Measurements from ENCODE around the gene TECTB.
"Not testable (repeated sequence)": the region's sequence is repeated elsewhere in the genome, so short reads cannot be mapped to it uniquely, and the experiment has no call there.

Gene TECTB

DNA sequence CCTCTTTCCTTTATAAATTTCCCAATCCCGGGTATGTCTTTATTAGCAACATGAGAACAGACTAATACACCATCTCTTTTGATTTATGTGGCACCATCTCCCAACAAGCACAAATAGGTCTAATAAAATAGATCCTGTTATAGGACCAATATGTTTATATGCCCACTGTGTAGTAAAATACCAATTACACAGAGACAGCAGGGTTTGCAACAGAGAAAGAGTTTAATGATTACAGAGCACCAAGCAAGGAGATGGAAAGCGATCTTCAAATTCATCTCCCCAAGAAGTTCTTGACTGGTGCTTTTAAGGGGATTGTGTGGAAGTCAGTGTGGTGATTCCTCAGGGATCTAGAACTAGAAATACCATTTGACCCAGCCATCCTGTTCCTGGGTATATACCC is 33.5 kb upstream of the TECTB start:
- H3K4me1 ChIP-seq (ENCODE audit: control insufficient read depth, insufficient read depth, low read length) = no peaks in the 10 kb centered on the region
- no peaks in the 10 kb centered on the region for H3K27me3 ChIP-seq (ENCODE audit: control insufficient read depth, insufficient read depth, low read length)
- no peaks in the 10 kb centered on the region for H3K9me3 ChIP-seq (ENCODE audit: control insufficient read depth, low read length)

DNA sequence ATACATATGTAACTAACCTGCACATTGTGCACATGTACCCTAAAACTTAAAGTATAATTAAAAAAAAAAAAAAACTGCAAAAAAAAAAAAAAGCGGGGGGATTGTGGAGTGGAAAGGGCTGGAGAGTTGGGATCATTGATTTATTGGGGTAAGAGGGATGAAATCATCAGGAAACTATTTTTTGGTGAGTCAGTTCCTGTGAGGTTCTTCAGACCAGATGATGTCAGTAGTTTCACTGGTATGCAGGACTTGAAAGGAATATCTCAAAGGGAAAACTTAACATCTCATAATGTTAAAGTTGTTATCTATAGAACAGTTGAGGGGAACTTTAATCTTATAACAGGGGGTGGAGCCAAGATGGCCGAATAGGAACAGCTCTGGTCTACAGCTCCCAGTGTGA is 32.6 kb upstream of the TECTB start:
- Histone ChIP-seq H3K36me3 (ENCODE audit: control insufficient read depth, insufficient read depth, low read length) (no peaks in the 10 kb centered on the region), H3K27me3 (ENCODE audit: control insufficient read depth, insufficient read depth, low read length) (no peaks in the 10 kb centered on the region), H3K9me3 (ENCODE audit: control insufficient read depth, low read length) (no peaks in the 10 kb centered on the region), H3K4me3 (ENCODE audit: low read length) (no peak overlapping the region), H3K4me1 (ENCODE audit: control insufficient read depth, insufficient read depth, low read length) (no peaks in the 10 kb centered on the region), H3K9ac (ENCODE audit: low read length) (no peak overlapping the region)

More for the DNA sequence above, 33.5 kb upstream of the TECTB start:
- Histone ChIP-seq H3K4me3 (ENCODE audit: low read length) (no peak overlapping the region), H3K9ac (ENCODE audit: low read length) (no peak overlapping the region), H3K36me3 (ENCODE audit: control insufficient read depth, insufficient read depth, low read length) (no peaks in the 10 kb centered on the region)

DNA sequence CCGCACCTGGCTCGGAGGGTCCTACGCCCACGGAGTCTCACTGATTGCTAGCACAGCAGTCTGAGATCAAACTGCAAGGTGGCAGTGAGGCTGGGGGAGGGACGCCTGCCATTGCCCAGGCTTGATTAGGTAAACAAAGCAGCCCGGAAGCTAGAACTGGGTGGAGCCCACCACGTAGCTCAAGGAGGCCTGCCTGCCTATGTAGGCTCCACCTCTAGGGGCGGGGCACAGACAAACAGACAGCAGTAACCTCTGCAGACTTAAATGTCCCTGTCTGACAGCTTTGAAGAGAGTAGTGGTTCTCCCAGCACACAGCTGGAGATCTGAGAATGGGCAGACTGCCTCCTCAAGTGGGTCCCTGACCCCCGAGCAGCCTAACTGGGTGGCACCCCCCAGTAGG is 32.0 kb upstream of the TECTB start:
- not testable (repeated sequence) for H3K4me3 ChIP-seq (ENCODE audit: low read length); H3K27me3 ChIP-seq (ENCODE audit: control insufficient read depth, insufficient read depth, low read length); H3K9ac ChIP-seq (ENCODE audit: low read length); H3K36me3 ChIP-seq (ENCODE audit: control insufficient read depth, insufficient read depth, low read length); H3K4me1 ChIP-seq (ENCODE audit: control insufficient read depth, insufficient read depth, low read length); H3K9me3 ChIP-seq (ENCODE audit: control insufficient read depth, low read length)

DNA sequence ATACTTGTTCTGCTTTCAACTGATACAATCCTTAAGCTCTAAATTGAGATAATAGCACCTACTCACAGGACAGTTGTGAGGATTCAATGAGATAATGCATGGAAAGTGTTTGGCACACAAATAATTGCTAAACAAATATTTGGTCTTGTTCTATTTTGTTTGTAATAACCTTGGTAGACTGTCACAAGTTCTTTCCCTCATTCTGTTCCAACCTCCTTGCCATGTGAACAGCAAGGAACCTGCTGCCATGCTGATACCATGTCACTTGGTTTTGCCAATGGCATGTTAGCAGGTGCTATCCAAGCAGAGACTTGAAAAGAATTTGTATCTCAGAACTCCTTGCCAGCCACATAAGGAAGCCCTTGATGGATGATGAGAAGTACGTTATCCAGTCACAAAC is 24.8 kb upstream of the TECTB start:
- no peak overlapping the region for H3K4me3 ChIP-seq (ENCODE audit: low read length)
- no peaks in the 10 kb centered on the region for H3K4me1 ChIP-seq (ENCODE audit: control insufficient read depth, insufficient read depth, low read length)
- no peaks in the 10 kb centered on the region for H3K27me3 ChIP-seq (ENCODE audit: control insufficient read depth, insufficient read depth, low read length)
- no peak overlapping the region for H3K9ac ChIP-seq (ENCODE audit: low read length)
- no peaks in the 10 kb centered on the region for H3K36me3 ChIP-seq (ENCODE audit: control insufficient read depth, insufficient read depth, low read length)
- H3K9me3 ChIP-seq (ENCODE audit: control insufficient read depth, low read length) = no peaks in the 10 kb centered on the region

DNA sequence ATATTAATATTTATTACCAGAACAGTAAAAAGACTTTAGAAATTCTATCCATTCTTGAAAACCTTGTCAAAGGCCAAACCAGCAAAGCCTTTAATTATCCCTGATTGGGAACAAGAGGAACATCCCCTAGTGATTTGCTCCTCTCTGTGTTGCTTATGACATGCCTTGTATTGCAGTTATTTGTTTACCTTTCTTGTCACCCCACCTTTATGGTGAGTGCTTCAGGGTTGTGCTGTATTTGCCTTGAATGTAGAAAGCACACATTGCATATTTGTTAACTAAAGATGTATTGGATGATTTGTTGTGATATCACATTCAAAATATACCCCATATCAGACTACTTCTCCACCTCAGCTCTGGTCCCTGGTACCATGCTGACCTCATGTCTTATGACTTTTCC is 23.5 kb upstream of the TECTB start:
- Histone ChIP-seq H3K9me3 (ENCODE audit: control insufficient read depth, low read length) (no peaks in the 10 kb centered on the region), H3K4me3 (ENCODE audit: low read length) (no peak overlapping the region), H3K9ac (ENCODE audit: low read length) (no peak overlapping the region), H3K4me1 (ENCODE audit: control insufficient read depth, insufficient read depth, low read length) (no peaks in the 10 kb centered on the region), H3K27me3 (ENCODE audit: control insufficient read depth, insufficient read depth, low read length) (no peaks in the 10 kb centered on the region), H3K36me3 (ENCODE audit: control insufficient read depth, insufficient read depth, low read length) (no peaks in the 10 kb centered on the region)

DNA sequence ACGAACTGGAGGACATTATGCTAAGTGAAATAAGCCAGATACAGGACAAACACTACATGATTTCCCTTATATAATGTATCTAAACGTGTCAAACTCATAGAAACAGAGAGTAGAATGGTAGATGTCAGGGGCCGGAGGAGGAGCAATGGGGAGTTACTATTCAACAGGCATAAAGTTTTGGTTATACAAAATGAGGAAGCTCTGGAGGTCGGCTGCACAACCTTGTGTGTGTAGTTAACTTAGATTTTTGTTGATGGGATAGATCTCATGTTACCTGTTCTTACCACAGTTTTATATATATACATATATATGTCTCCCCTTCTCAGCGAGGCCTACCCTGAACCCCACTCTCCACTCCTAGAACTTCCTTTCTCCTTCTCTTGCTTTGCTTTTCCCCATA is 22.4 kb upstream of the TECTB start:
- Histone ChIP-seq H3K4me3 (ENCODE audit: low read length) (no peak overlapping the region), H3K36me3 (ENCODE audit: control insufficient read depth, insufficient read depth, low read length) (no peaks in the 10 kb centered on the region), H3K9ac (ENCODE audit: low read length) (no peak overlapping the region), H3K27me3 (ENCODE audit: control insufficient read depth, insufficient read depth, low read length) (no peaks in the 10 kb centered on the region), H3K4me1 (ENCODE audit: control insufficient read depth, insufficient read depth, low read length) (no peaks in the 10 kb centered on the region), H3K9me3 (ENCODE audit: control insufficient read depth, low read length) (no peaks in the 10 kb centered on the region)

DNA sequence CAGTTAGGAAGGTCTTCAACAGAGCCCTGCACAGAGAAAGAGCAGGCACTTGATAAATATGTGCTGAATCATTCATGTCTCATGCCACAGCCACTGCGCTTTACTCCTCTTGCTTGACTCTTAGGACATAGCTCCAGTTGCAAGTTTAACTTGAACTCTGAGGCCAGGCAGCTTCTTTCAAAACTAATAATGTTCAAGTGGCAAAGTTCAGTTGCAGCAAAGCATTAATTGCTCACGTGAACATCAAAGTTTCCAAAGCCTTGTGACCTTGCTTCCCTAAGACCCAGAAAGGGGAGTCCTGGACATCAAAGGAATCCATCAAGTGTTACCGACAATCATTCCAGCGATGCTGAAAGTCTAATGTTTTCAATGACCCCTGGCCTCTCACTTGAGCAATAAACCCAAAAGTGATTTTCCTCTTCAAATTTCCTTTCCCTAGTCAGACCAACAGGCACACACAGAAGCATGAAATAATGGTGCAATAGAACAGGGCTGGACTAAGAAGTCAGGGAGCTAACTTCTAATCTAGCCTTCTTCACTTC is 21.8 kb upstream of the TECTB start:
- H3K4me1 ChIP-seq (ENCODE audit: control insufficient read depth, insufficient read depth, low read length) = no peaks in the 10 kb centered on the region
- H3K27me3 ChIP-seq (ENCODE audit: control insufficient read depth, insufficient read depth, low read length) = no peaks in the 10 kb centered on the region
- H3K9me3 ChIP-seq (ENCODE audit: control insufficient read depth, low read length) = no peaks in the 10 kb centered on the region
- no peak overlapping the region for H3K4me3 ChIP-seq (ENCODE audit: low read length)
- no peaks in the 10 kb centered on the region for H3K36me3 ChIP-seq (ENCODE audit: control insufficient read depth, insufficient read depth, low read length)
- no peak overlapping the region for H3K9ac ChIP-seq (ENCODE audit: low read length)

DNA sequence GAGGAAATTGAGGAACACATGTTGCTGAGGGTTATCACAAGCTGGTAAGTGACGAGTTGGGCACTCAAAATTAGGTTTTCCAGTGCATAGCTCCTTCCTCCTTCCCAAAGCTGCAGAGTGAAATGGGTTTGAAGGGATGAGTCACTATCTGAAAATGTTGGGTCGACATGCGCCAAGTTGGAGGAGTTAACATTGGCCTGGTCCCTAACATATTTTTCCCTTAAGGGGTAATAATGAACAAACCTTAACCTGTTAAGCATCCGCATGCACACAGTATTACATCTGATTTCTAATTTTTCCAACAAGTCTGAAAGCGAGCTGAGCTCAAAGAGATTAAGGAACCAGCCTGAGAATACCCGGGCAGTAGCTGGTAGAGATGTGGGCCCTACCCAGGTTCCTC is 20.7 kb upstream of the TECTB start:
- Histone ChIP-seq H3K4me1 (ENCODE audit: control insufficient read depth, insufficient read depth, low read length) (no peaks in the 10 kb centered on the region), H3K4me3 (ENCODE audit: low read length) (no peak overlapping the region), H3K27me3 (ENCODE audit: control insufficient read depth, insufficient read depth, low read length) (no peaks in the 10 kb centered on the region), H3K9ac (ENCODE audit: low read length) (no peak overlapping the region), H3K9me3 (ENCODE audit: control insufficient read depth, low read length) (no peaks in the 10 kb centered on the region), H3K36me3 (ENCODE audit: control insufficient read depth, insufficient read depth, low read length) (no peaks in the 10 kb centered on the region)

DNA sequence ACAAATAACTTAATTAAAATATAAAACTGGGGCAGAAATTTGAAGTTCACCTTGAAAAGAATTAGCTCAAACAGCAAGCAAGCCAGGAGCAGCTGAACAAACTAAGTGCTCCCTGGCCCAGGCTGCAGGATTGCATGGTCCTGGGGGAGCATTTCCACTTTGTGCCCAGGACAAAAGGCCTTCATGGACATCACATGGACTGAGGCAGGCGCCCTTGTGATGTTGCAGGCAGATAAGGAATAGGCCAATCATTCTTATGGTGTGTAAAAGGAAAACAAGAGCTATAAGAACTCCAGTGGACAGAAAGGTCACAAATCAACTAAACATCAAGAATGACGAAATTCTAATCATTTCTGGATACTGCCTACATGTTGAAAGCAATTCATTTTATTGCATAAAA is 17.5 kb upstream of the TECTB start:
- Histone ChIP-seq H3K9me3 (ENCODE audit: control insufficient read depth, low read length) (no peaks in the 10 kb centered on the region), H3K9ac (ENCODE audit: low read length) (no peak overlapping the region), H3K27me3 (ENCODE audit: control insufficient read depth, insufficient read depth, low read length) (no peaks in the 10 kb centered on the region), H3K4me1 (ENCODE audit: control insufficient read depth, insufficient read depth, low read length) (no peaks in the 10 kb centered on the region), H3K36me3 (ENCODE audit: control insufficient read depth, insufficient read depth, low read length) (no peaks in the 10 kb centered on the region), H3K4me3 (ENCODE audit: low read length) (no peak overlapping the region)

DNA sequence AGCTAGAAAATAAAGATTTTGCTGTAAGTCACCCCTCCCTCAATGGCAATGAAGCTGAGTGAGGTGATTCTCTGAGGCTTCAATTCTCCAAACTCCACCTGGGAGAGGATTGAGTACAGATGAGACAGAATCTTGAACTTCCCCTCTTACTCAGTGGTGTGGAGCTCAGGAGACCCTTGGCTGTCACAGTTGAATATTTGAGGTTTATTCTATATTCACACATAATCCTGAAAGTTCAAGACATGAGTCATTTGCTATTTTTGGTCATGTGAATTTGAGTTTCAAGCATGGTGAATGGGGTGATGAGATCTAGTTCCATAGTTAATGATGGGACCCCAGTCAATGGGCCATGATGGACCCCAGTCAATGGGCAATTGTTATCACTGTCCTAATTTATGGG is 13.9 kb upstream of the TECTB start:
- H3K4me1 ChIP-seq (ENCODE audit: control insufficient read depth, insufficient read depth, low read length) = no peaks in the 10 kb centered on the region
- no peak overlapping the region for H3K4me3 ChIP-seq (ENCODE audit: low read length)
- no peaks in the 10 kb centered on the region for H3K36me3 ChIP-seq (ENCODE audit: control insufficient read depth, insufficient read depth, low read length)
- H3K27me3 ChIP-seq (ENCODE audit: control insufficient read depth, insufficient read depth, low read length) = no peaks in the 10 kb centered on the region
- H3K9ac ChIP-seq (ENCODE audit: low read length) = no peak overlapping the region
- H3K9me3 ChIP-seq (ENCODE audit: control insufficient read depth, low read length) = no peaks in the 10 kb centered on the region

DNA sequence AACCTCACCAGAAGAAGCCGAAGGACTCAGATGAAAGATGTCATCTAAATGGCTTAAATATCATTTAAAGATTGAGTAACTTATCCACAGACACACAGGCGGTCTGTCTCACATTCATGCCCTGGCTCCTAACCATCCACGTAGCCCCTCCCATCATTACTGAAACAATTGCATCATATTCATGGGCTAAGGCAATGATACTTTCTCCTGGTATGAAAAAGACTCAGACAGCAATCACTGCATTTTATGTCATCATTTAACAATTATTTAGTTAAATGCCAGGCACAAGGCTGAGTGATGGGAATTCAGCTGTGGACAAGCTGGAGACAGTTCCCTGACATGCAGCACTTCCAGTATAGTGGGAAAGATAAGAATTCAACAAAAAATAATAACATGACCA is 11.2 kb upstream of the TECTB start:
- Histone ChIP-seq H3K4me1 (ENCODE audit: control insufficient read depth, insufficient read depth, low read length) (peaks cover 19% of the 10 kb centered on the region), H3K9me3 (ENCODE audit: control insufficient read depth, low read length) (no peaks in the 10 kb centered on the region), H3K4me3 (ENCODE audit: low read length) (no peak overlapping the region), H3K9ac (ENCODE audit: low read length) (no peak overlapping the region), H3K36me3 (ENCODE audit: control insufficient read depth, insufficient read depth, low read length) (no peaks in the 10 kb centered on the region), H3K27me3 (ENCODE audit: control insufficient read depth, insufficient read depth, low read length) (no peaks in the 10 kb centered on the region)

DNA sequence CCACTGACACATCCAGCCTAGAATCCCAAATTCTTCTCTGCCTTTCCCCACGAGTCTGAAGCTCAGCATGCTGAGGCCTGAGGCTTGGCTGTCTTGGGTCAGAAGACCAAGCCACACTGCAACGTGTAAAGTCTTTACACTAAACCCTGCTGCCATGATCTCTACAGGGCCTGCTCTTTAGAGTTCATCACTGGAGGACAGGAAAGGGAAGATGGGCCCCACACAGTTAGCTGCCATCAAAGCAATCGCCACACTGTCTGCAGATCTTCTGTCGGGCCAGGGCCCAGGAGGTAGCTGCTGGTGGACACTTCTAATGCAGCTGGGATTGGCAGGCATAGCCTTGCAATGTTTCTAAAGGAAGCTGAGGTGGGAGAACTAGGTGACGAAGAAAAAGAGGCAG is 8.4 kb upstream of the TECTB start:
- Histone ChIP-seq H3K4me1 (ENCODE audit: control insufficient read depth, insufficient read depth, low read length) (peaks cover 34% of the 10 kb centered on the region), H3K9ac (ENCODE audit: low read length) (no peak overlapping the region), H3K36me3 (ENCODE audit: control insufficient read depth, insufficient read depth, low read length) (no peaks in the 10 kb centered on the region), H3K27me3 (ENCODE audit: control insufficient read depth, insufficient read depth, low read length) (no peaks in the 10 kb centered on the region), H3K9me3 (ENCODE audit: control insufficient read depth, low read length) (no peaks in the 10 kb centered on the region), H3K4me3 (ENCODE audit: low read length) (no peak overlapping the region)

DNA sequence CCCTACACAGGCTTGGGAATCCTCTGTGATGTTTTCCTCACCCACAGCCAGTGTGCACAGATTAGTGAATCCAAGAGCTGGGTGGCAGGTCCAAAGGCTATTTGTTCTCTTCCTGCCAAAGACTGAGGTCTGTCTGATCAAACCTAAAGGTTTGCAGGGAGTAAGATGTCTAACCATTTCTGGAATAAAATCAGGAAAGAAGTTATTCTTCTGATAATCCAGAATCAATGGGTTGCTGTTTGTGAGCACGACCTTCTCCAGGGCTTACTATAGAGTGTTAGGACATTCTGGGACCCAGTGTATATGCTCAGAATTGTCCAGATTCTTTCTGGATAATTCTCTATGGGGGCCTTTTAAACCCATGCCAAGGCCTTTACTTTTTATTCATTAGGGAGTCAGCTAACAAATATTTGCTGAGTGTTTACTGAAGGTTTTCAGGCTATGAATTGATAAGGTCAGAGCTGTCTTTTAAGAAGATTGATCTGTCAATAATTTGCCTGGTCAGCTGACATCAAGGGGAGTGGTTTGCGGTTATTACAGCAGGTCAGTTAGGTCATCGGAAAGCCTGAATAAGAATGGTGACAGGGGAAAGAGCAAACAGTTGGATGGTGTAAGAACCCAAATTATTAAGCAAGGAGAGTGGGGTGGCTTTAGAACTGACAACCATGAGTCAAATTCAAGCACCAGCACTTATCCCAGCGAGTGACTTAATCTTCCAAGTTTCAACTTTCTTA is 7.5 kb upstream of the TECTB start:
- no peaks in the 10 kb centered on the region for H3K9me3 ChIP-seq (ENCODE audit: control insufficient read depth, low read length)
- H3K27me3 ChIP-seq (ENCODE audit: control insufficient read depth, insufficient read depth, low read length) = no peaks in the 10 kb centered on the region
- no peak overlapping the region for H3K4me3 ChIP-seq (ENCODE audit: low read length)
- H3K9ac ChIP-seq (ENCODE audit: low read length) = no peak overlapping the region
- H3K36me3 ChIP-seq (ENCODE audit: control insufficient read depth, insufficient read depth, low read length) = no peaks in the 10 kb centered on the region
- H3K4me1 ChIP-seq (ENCODE audit: control insufficient read depth, insufficient read depth, low read length) = peaks cover 41% of the 10 kb centered on the region
